GM12878 (cell line): ENCODE results near the gene RAD51B. TPM values are rescaled to one million over a fixed set of nuclear protein-coding genes. Genes with fewer than 3 reads are reported as not detected.

ENCODE experiments used
- ATAC-seq: fragments of 200-7000 bp; cut with Tn5 transposase; 3 replicates; pipeline ENCODE4 v1.9.1; 2020; ENCODE audit warnings: mild to moderate bottlenecking, moderate library complexity
- BruUV-seq: library from RNA; stranded (reverse); fragments of 400-500 nt; replicated peaks from 2 replicates; lab custom pipeline; 2021; lab: Mats Ljungman, UMichigan
- CTCF ChIA-PET: fragments of 300-600 bp; sonication (Branson Sonifier 250); formaldehyde crosslinking; extraction: SDS; loops from one replicate; lab custom pipeline; 2021; ENCODE audit warnings: inconsistent platforms; lab: Yijun Ruan, JAX
- POLR2A ChIA-PET: fragments of 350-600 bp; formaldehyde crosslinking; extraction: SDS; loops from one replicate; lab custom pipeline; 2021; ENCODE audit warnings: inconsistent platforms; lab: Charles Lee
- RAD21 ChIA-PET: fragments of 300-600 bp; sonication (Branson Sonifier 250); formaldehyde crosslinking; loops from one replicate; lab custom pipeline; 2023; ENCODE audit warnings: antibody characterized with exemption; ENCODE audit not compliant: unreplicated experiment; lab: Charles Lee
- SMC1A ChIA-PET: fragments of 300-600 bp; sonication (Branson Sonifier 250); formaldehyde crosslinking; loops from one replicate; lab custom pipeline; 2023; ENCODE audit not compliant: unreplicated experiment, uncharacterized antibody; lab: Charles Lee
- DNase-seq: peaks from one replicate; pipeline ENCODE4 v3.0.0-alpha.2; 2011; ENCODE audit warnings: low read depth, low spot score
- FAIRE-seq: peaks from 3 replicates; lab custom pipeline; 2011; peaks lifted over from hg19 to GRCh38; lab: Jason Lieb, UNC
- H2AFZ ChIP-seq: 2 replicates; pipeline ENCODE4 v1.6.0; 2011; ENCODE audit warnings: low read depth, low read length, control low read depth; ENCODE audit not compliant: control insufficient read depth
- H3K27ac ChIP-seq: 2 replicates; pipeline ENCODE4 v1.5.1; 2011; ENCODE audit warnings: control low read depth; ENCODE audit not compliant: control insufficient read depth, insufficient read depth
- H3K27me3 ChIP-seq, 2 experiments: replicated peaks in 1 of 2; 2 replicates each; pipeline versions ENCODE4 v1.6.0 to v1.6.1; 2011; ENCODE audit warnings: low read length in 1 of 2; ENCODE audit not compliant: control insufficient read depth in 2 of 2, insufficient read depth in 2 of 2
- H3K36me3 ChIP-seq, 2 experiments: 2 replicates each; pipeline ENCODE4 v1.5.1; 2011; ENCODE audit warnings: low read length in 1 of 2; ENCODE audit not compliant: control insufficient read depth in 2 of 2, insufficient read depth in 2 of 2
- H3K4me1 ChIP-seq: 2 replicates; pipeline ENCODE4 v1.6.1; 2011; ENCODE audit warnings: mild to moderate bottlenecking, low read length, moderate library complexity, mixed read lengths; ENCODE audit not compliant: control insufficient read depth, insufficient read depth
- H3K4me2 ChIP-seq: 2 replicates; pipeline ENCODE4 v1.6.0; 2011; ENCODE audit warnings: control low read depth; ENCODE audit not compliant: control insufficient read depth, insufficient read depth
- H3K4me3 ChIP-seq: fragments of 200-600 bp; sonication (generic); 2 replicates; pipeline ENCODE4 v1.5.1; 2016
- H3K79me2 ChIP-seq: 2 replicates; pipeline ENCODE4 v1.6.0; 2011; ENCODE audit warnings: low read length; ENCODE audit not compliant: control insufficient read depth, insufficient read depth
- H3K9ac ChIP-seq: 2 replicates; pipeline ENCODE4 v1.8.0; 2011; ENCODE audit warnings: low read length, control low read depth, mixed read lengths; ENCODE audit not compliant: control insufficient read depth, insufficient read depth
- H3K9me3 ChIP-seq: replicated peaks from 3 replicates; pipeline ENCODE4 v1.5.1; 2011; ENCODE audit warnings: mild to moderate bottlenecking, low read length; ENCODE audit not compliant: control insufficient read depth, insufficient read depth
- H4K20me1 ChIP-seq: 2 replicates; pipeline ENCODE4 v1.6.0; 2011; ENCODE audit not compliant: control insufficient read depth, insufficient read depth
- CEBPB ChIP-seq, 2 experiments: fragments of 150-350 bp in 1 of 2; IDR thresholded peaks; 2 replicates each; pipeline ENCODE4 v1.6.1; 2012 to 2014; ENCODE audit warnings: low read depth in 2 of 2, low read length in 2 of 2, borderline replicate concordance in 1 of 2, inconsistent platforms in 1 of 2
- DPF2 ChIP-seq: fragments of 450-650 bp; IDR thresholded peaks from 2 replicates; pipeline ENCODE4 v1.6.1; 2017; ENCODE audit warnings: mild to moderate bottlenecking
- ELK1 ChIP-seq: IDR thresholded peaks from 2 replicates; pipeline ENCODE4 v1.6.1; 2012; ENCODE audit warnings: low read depth, low read length, improper control_type of control experiment
- KLF5 ChIP-seq: fragments of 450-650 bp; IDR thresholded peaks from 2 replicates; pipeline ENCODE4 v1.6.1; 2014; ENCODE audit warnings: mild to moderate bottlenecking; ENCODE audit not compliant: partially characterized antibody
- MXI1 ChIP-seq: fragments of 150-350 bp; IDR thresholded peaks from 2 replicates; pipeline ENCODE4 v1.6.1; 2011; ENCODE audit warnings: low read depth, mild to moderate bottlenecking, inconsistent platforms, low read length, improper control_type of control experiment
- NRF1 ChIP-seq: conservative IDR thresholded peaks from 2 replicates; pipeline ENCODE4 v1.6.1; 2011; ENCODE audit warnings: mild to moderate bottlenecking, low read depth, low read length, improper control_type of control experiment
- PRDM15 ChIP-seq: fragments of 450-650 bp; formaldehyde crosslinking; IDR thresholded peaks from 2 replicates; pipeline ENCODE4 v1.4.0; 2020; ENCODE audit warnings: mild to moderate bottlenecking, moderate library complexity
- YBX1 ChIP-seq: fragments of 450-650 bp; IDR thresholded peaks from 2 replicates; pipeline ENCODE4 v1.6.1; 2016; ENCODE audit warnings: antibody characterized with exemption
- ZNF274 ChIP-seq: IDR thresholded peaks from one replicate; pipeline ENCODE4 v1.8.0; 2011; ENCODE audit not compliant: insufficient read length, insufficient read depth
- ZNF592 ChIP-seq: fragments of 450-650 bp; IDR thresholded peaks from 2 replicates; pipeline ENCODE4 v1.6.1; 2017; ENCODE audit warnings: mild to moderate bottlenecking, moderate library complexity
- WGBS: methylation state at CpG from one replicate; pipeline ENCODE4 v1.1.6; 2016; ENCODE audit warnings: low lambda C conversion rate; ENCODE audit not compliant: insufficient replicate concordance, insufficient coverage; ENCODE audit errors: missing lambda C conversion rate; 5-methylcytosine and 5-hydroxymethylcytosine counted together
- in situ Hi-C: fragments of 300-500 bp; cut with MboI; formaldehyde crosslinking; loops from 9 replicates; pipeline ENCODE4 v1.14.3; 2018; ENCODE audit warnings: mixed read lengths
- intact Hi-C: fragments of 100-400 bp; cut with micrococcal nuclease; formaldehyde crosslinking; loops from one replicate; pipeline ENCODE4 v1.14.2; 2022; ENCODE audit not compliant: unreplicated experiment
- polyA plus RNA-seq, 11 experiments: library from polyadenylated mRNA; depleted of rRNA in 4 of 11; unstranded in 6 of 11; stranded (reverse) in 5 of 11; fragments of >200 nt; fragmentation: Nextera tagmentation in 4 of 11; fragmentation: Illumina TruSeq in 1 of 11; extraction: Ambion mirVana in 4 of 11; extraction: Trizol in 1 of 11; gene quantifications; 1 replicate in 1 of 11; 2 replicates in 10 of 11; pipeline versions ENCODE4 v1.2.1 to v1.2.3, GENCODE V29; 2011 to 2016; ENCODE audit warnings: inconsistent platforms in 2 of 11, missing spikeins in 2 of 11, low read depth in 1 of 11
- total RNA-seq, 4 experiments: library from RNA; depleted of rRNA in 3 of 4; stranded (reverse); fragments of >200 nt in 3 of 4; fragmentation: Illumina TruSeq in 1 of 4; extraction: Trizol in 1 of 4; gene quantifications; 2 replicates each; pipeline versions ENCODE4 v1.2.1 to v1.2.3, GENCODE V29; 2013 to 2021
- TF ChIP-seq, protein P1 (sequence below): IDR thresholded peaks from 2 replicates; pipeline ENCODE4 v1.6.1; 2011; ENCODE audit warnings: low read depth, low read length, improper control_type of control experiment, borderline replicate concordance

RAD51B gene
- total and polyA plus RNA-seq, 10 of the 15 experiments (the other 5 are each of a cell fraction or from before 2014, with no cell fraction given) = 9.8 to 26.8 (median 21.3) TPM

DNA sequence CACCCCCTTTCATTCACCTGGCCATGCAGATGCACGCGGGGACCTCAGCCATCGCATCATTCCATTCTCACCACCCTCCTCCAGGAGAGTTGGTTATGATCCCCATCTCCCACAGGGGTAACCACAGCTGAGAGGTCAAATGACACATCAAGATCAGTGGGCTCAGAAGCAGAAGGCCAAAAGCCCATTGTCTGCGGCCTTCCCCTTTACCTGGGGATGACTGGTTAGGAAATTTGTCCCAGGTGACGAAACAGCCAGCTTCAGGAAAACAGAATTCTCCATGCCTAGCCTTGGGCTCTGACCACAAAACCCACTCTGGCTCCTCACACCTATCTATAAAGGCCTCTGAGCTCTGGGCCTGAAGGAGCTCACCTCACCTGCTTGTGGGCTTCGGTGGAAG, 937.2 kb downstream of the RAD51B start (continued):
- TF ChIP-seq ZNF592 (no peak), ZNF274 (no peak), ELK1 (no peak), KLF5 (no peak), DPF2 (no peak), MXI1 (no peak)

DNA sequence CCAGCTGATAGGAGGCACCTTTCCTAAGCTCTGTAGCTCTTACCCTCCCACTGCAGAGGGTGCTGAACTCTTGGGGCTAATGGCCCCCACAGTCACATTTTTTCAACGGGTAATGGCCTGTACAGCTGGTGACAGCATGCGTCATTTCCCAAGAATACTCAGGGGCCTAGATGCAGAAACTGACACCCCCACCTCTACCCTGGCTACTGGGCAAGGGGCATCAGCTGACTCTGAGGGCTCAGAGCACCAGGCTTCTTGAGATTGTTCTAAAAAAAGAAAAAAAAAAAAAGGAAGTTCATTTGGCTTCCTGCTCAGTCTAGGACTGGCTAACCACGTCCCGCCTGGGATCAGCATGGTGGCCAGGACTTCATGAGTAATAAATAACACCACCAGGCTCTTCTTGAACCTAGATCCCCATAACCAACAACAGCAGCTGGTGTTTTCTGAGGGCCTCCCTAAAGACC, 938.1 kb downstream of the RAD51B start:
- SMC1A ChIA-PET = interaction anchor here (0.6 to 1.4 kb wide), 8 partner anchors 9 to 482 kb away, joined by 3 to 5 read pairs (median 3); no protein-coding TSS in a partner anchor
- CTCF ChIA-PET = interaction anchor here (0.6 kb wide), 1 partner anchor 71 kb away, joined by 4 read pairs; no protein-coding TSS in a partner anchor
- TF ChIP-seq PRDM15 (CRISPR knock-in tag) (no peak), CEBPB (IDR thresholded peaks at IDR 0.05; ENCODE audit: borderline replicate concordance in 1 of 2, low read depth in 2 of 2, low read length in 2 of 2) (no peak), YBX1 (no peak), NRF1 (no peak)
- TF ChIP-seq, protein P1, sequence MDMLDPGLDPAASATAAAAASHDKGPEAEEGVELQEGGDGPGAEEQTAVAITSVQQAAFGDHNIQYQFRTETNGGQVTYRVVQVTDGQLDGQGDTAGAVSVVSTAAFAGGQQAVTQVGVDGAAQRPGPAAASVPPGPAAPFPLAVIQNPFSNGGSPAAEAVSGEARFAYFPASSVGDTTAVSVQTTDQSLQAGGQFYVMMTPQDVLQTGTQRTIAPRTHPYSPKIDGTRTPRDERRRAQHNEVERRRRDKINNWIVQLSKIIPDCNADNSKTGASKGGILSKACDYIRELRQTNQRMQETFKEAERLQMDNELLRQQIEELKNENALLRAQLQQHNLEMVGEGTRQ = no peak

More for the DNA sequence above, 938.1 kb downstream of the RAD51B start:
- H3K9me3 ChIP-seq = no peaks in the 10 kb centered on the region
- no peak overlapping the region for H3K4me2 ChIP-seq
- no peak overlapping the region for H2AFZ ChIP-seq
- POLR2A ChIA-PET = no interaction called here
- 45% methylated on average over 4 of the region's 4 CpGs for WGBS
- no peak overlapping the region for H3K9ac ChIP-seq
- intact Hi-C loops = no loop called here
- H3K4me1 ChIP-seq = no peaks in the 10 kb centered on the region
- no peaks in the 10 kb centered on the region for H3K27me3 ChIP-seq
- no peak overlapping the region for H3K27ac ChIP-seq
- in situ Hi-C loops = no loop called here
- no peaks in the 10 kb centered on the region for H4K20me1 ChIP-seq
- BruUV-seq = no TSS peak
- FAIRE-seq = no peak
- RAD21 ChIA-PET = interaction anchor here (1.1 kb wide), 1 partner anchor 57 kb away, joined by 3 read pairs; no protein-coding TSS in a partner anchor
- no peak overlapping the region for H3K4me3 ChIP-seq
- DNase-seq = no peak
- no peaks in the 10 kb centered on the region for H3K79me2 ChIP-seq
- H3K36me3 ChIP-seq = no peaks in the 10 kb centered on the region
- ATAC-seq = peak; percentile 56
